AG04450 (cell line): ENCODE results near the gene PGAP6. TPM values are rescaled to one million over a fixed set of nuclear protein-coding genes. Genes with fewer than 3 reads are reported as not detected.
"Not testable (repeated sequence)": the region's sequence is repeated elsewhere in the genome, so short reads cannot be mapped to it uniquely, and the experiment has no call there.

ENCODE experiments used
- CTCF ChIA-PET: fragments of 300-600, 350-600 bp; formaldehyde crosslinking; extraction: SDS; loops from one replicate; lab custom pipeline; 2022; ENCODE audit warnings: antibody characterized with exemption, inconsistent platforms; lab: Charles Lee
- POLR2A ChIA-PET: fragments of 350-600 bp; formaldehyde crosslinking; extraction: SDS; loops from one replicate; lab custom pipeline; 2021; ENCODE audit warnings: antibody characterized with exemption, inconsistent platforms; lab: Yijun Ruan, JAX
- DNase-seq: peaks from one replicate; pipeline ENCODE4 v3.0.0-alpha.2; 2011; ENCODE audit warnings: low read depth, low spot score
- H3K27ac ChIP-seq: one replicate; pipeline ENCODE4 v1.5.1; 2012; ENCODE audit warnings: low read depth, low read length, control low read depth
- H3K27me3 ChIP-seq: one replicate; pipeline ENCODE4 v1.6.0; 2012; ENCODE audit warnings: low read length; ENCODE audit not compliant: control insufficient read depth, insufficient read depth
- H3K4me3 ChIP-seq: 2 replicates; pipeline ENCODE4 v1.5.1; 2011; ENCODE audit warnings: mild to moderate bottlenecking, low read depth, low read length, control low read depth
- H3K9me3 ChIP-seq: 2 replicates; pipeline ENCODE4 v1.5.1; 2012; ENCODE audit warnings: low read length; ENCODE audit not compliant: control insufficient read depth, insufficient read depth
- CTCF ChIP-seq: IDR thresholded peaks from 2 replicates; pipeline ENCODE4 v1.5.1; 2011; ENCODE audit warnings: low read depth, low read length, control low read depth, inconsistent platforms
- polyA plus RNA-seq: library from polyadenylated mRNA; depleted of rRNA; stranded (reverse); fragments of >200 nt; gene quantifications from 2 replicates; pipeline ENCODE4 v1.2.3, GENCODE V29; 2011

PGAP6 gene
- polyA plus RNA-seq, 1 experiment: 40.8 TPM

- DNase-seq: peak; percentile 45
- Histone ChIP-seq H3K27ac (no peak overlapping the region), H3K27me3 (no peaks in the 10 kb centered on the region), H3K4me3 (no peak overlapping the region), H3K9me3 (peaks cover 7% of the 10 kb centered on the region)
- POLR2A ChIA-PET: no interaction called here
- CTCF ChIA-PET: interaction anchor here (0.7 kb wide), 1 partner anchor 104 kb away, joined by 3 read pairs; no protein-coding TSS in a partner anchor
- peak; percentile 70 for TF ChIP-seq CTCF
Observed at GRCh38 chr16:391885-392335, 10.1 kb upstream of the PGAP6 start.

- POLR2A ChIA-PET: no interaction called here
- Histone ChIP-seq H3K4me3 (no peak overlapping the region), H3K27ac (no peak overlapping the region), H3K27me3 (no peaks in the 10 kb centered on the region), H3K9me3 (peaks cover 7% of the 10 kb centered on the region)
- no peak for DNase-seq
- CTCF ChIA-PET: no interaction called here
- TF ChIP-seq CTCF: no peak
Observed at GRCh38 chr16:389352-389751, 7.6 kb upstream of the PGAP6 start.

GRCh38 chr16:387761-388666, 6.2 kb upstream of the PGAP6 start:
- Histone ChIP-seq H3K4me3 (peak overlapping the region; percentile 25; the same call in 1 of the 2 replicates), H3K27ac (peak overlapping the region; percentile 47)
- POLR2A ChIA-PET, H3K27me3 ChIP-seq, H3K9me3 ChIP-seq, DNase-seq: not testable (repeated sequence)
- TF ChIP-seq CTCF: peak; percentile 30
- CTCF ChIA-PET: interaction anchor here (0.6 to 0.7 kb wide), 2 partner anchors 160 to 1109 kb away, joined by 3 to 5 read pairs; no protein-coding TSS in a partner anchor

- DNase-seq: no peak
- no peak overlapping the region for H3K4me3 ChIP-seq
- no peaks in the 10 kb centered on the region for H3K27me3 ChIP-seq
- POLR2A ChIA-PET: no interaction called here
- H3K27ac ChIP-seq: no peak overlapping the region
- peaks cover 2% of the 10 kb centered on the region for H3K9me3 ChIP-seq
- CTCF ChIA-PET: interaction anchor here (0.6 kb wide), 1 partner anchor 16 kb away, joined by 4 read pairs; no protein-coding TSS in a partner anchor
- no peak for TF ChIP-seq CTCF
Observed at GRCh38 chr16:386641-387156, 4.9 kb upstream of the PGAP6 start.
